ENCODE measurements around the gene SAMD13. TPM values are rescaled to one million over a fixed set of nuclear protein-coding genes. Genes with fewer than 3 reads are reported as not detected.
"Not testable (repeated sequence)": the region's sequence is repeated elsewhere in the genome, so short reads cannot be mapped to it uniquely, and the experiment has no call there.

SAMD13 gene
- total and polyA plus RNA-seq, 12 donors = 0.37 to 2.2 (median 1.2) TPM; not detected in 1

DNA sequence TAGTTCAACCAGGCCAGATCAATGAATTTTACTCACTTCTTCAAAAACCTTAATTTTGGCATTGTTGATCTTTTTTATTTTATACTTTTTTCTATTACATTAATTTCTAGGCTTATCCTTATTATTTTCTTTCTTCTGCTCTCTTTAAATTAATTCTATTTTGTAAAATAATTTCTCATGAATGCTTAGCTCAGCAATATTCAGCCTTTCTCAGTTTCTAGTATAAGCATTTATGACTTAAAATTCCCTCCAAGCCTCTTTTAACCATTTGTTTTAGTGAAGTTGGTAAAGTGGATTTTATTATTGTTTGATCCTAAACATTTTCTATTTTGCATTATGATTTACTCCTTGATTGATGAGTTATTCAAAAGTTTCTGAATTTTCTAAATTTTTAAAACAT lies 20.6 kb upstream of the SAMD13 start:
- Histone ChIP-seq H3K4me3 (no peak overlapping the region), H3K27me3 (peaks cover 0 to under 1% (median 0%) of the 10 kb centered on the region in 7 donors), H3K9me3 (peaks cover 0 to under 1% (median 0%) of the 10 kb centered on the region in 11 donors), H3K27ac (no peak overlapping the region), H3K36me3 (no peaks in the 10 kb centered on the region), H3K4me1 (no peaks in the 10 kb centered on the region)
- DNase-seq = no peak
- intact Hi-C loops (cut with DNase I) = no loop called here
- TF ChIP-seq, protein P1, sequence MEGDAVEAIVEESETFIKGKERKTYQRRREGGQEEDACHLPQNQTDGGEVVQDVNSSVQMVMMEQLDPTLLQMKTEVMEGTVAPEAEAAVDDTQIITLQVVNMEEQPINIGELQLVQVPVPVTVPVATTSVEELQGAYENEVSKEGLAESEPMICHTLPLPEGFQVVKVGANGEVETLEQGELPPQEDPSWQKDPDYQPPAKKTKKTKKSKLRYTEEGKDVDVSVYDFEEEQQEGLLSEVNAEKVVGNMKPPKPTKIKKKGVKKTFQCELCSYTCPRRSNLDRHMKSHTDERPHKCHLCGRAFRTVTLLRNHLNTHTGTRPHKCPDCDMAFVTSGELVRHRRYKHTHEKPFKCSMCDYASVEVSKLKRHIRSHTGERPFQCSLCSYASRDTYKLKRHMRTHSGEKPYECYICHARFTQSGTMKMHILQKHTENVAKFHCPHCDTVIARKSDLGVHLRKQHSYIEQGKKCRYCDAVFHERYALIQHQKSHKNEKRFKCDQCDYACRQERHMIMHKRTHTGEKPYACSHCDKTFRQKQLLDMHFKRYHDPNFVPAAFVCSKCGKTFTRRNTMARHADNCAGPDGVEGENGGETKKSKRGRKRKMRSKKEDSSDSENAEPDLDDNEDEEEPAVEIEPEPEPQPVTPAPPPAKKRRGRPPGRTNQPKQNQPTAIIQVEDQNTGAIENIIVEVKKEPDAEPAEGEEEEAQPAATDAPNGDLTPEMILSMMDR (IDR thresholded peaks at IDR 0.05) = no peak
- no peak for ATAC-seq

GRCh38 chr1:84282780-84283333 lies 18.7 kb upstream of the SAMD13 start:
- DNase-seq (no peak), ATAC-seq (no peak)
- intact Hi-C loops (cut with DNase I) = no loop called here
- Histone ChIP-seq H3K27ac (no peak overlapping the region), H3K27me3 (no peaks in the 10 kb centered on the region), H3K4me3 (no peak overlapping the region), H3K36me3 (no peaks in the 10 kb centered on the region), H3K4me1 (no peaks in the 10 kb centered on the region), H3K9me3 (peaks cover 0 to 20% (median 12%) of the 10 kb centered on the region in 11 donors)
- TF ChIP-seq, protein P1 (IDR thresholded peaks at IDR 0.05) = no peak
- WGBS, 2 donors = 96 to 100% methylated on average over 1 of the region's 1 CpG

DNA sequence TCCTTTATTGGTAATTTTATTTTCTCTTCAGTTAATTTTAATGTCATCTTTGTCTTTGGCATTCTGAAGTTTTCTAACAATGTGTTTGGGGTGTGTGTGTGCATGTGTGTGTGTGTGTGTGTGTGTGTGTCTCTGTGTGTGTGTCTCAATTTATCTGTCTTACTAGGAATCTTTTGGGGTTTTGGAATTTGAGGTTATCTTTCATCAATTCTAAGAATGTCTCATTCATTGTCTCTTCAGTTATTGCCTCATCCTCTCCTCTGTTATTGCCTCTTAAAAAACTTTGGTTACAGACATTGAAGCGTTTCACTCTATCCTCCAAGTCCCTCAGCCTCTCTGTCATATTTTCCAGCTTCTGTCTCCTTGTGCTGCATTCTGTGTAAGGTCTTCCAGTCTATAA lies 18.1 kb upstream of the SAMD13 start:
- intact Hi-C loops (cut with DNase I) = no loop called here
- no peaks in the 10 kb centered on the region for H3K4me1 ChIP-seq
- TF ChIP-seq, protein P1 (IDR thresholded peaks at IDR 0.05) = no peak
- H3K27ac ChIP-seq = no peak overlapping the region
- peaks cover 0 to 25% (median 15%) of the 10 kb centered on the region in 11 donors for H3K9me3 ChIP-seq
- DNase-seq (no peak), ATAC-seq (no peak)
- 47 to 55% methylated on average over 1 of the region's 1 CpG for WGBS, 2 donors
- no peak overlapping the region for H3K4me3 ChIP-seq
- no peaks in the 10 kb centered on the region for H3K27me3 ChIP-seq
- H3K36me3 ChIP-seq = no peaks in the 10 kb centered on the region

DNA sequence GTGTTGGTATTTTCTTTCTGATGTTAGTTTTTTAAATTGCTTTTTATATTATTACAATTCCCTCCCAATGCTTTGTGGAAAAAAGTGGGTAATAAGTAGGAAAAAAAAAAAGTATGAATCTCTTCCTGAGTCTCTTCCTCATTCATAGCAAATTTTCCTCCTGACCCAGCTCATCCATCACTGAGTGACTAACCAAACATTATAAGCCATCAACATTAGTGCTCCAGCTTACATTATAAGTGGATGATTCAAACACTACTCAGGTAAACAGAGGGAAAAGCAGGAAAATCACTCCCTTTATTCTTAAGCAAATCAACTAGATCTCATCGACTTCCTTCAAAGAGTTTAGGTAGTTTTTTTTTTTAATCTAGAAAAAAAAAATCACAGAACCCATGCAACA lies 15.4 kb upstream of the SAMD13 start:
- Histone ChIP-seq H3K36me3 (no peaks in the 10 kb centered on the region), H3K4me1 (no peaks in the 10 kb centered on the region), H3K27ac (no peak overlapping the region), H3K9me3 (peaks cover 0 to 32% (median 20%) of the 10 kb centered on the region in 11 donors), H3K27me3 (no peaks in the 10 kb centered on the region), H3K4me3 (no peak overlapping the region)
- DNase-seq = no peak
- 80 to 84% methylated on average over 1 of the region's 1 CpG for WGBS, 2 donors
- intact Hi-C loops (cut with DNase I) = no loop called here
- TF ChIP-seq, protein P1 (IDR thresholded peaks at IDR 0.05) = no peak
- no peak for ATAC-seq

- 64 to 66% methylated on average over 3 of the region's 3 CpGs for WGBS, 2 donors
- H3K27me3 ChIP-seq; intact Hi-C loops (cut with DNase I); H3K36me3 ChIP-seq; ATAC-seq; H3K4me3 ChIP-seq; H3K27ac ChIP-seq; DNase-seq; H3K4me1 ChIP-seq: not testable (repeated sequence)
- peaks cover 0 to 32% (median 20%) of the 10 kb centered on the region in 11 donors for H3K9me3 ChIP-seq
Measured at GRCh38 chr1:84287389-84287788, 14.1 kb upstream of the SAMD13 start.

Data from heart right ventricle (tissue), 16 donors.